Gastroesophageal sphincter (tissue), 4 donors: ENCODE data around the gene HES4. TPM values are rescaled to one million over a fixed set of nuclear protein-coding genes. Genes with fewer than 3 reads are reported as not detected.

Experiments used
- ATAC-seq: fragments of 150-250 bp; one replicate; pipeline ENCODE4 v1.9.1; 2016; ENCODE audit warnings: mild to moderate bottlenecking, moderate library complexity
- H3K27ac ChIP-seq, 4 donors: fragments of 200-600 bp; sonication (generic) in 3 of 4; 1 replicate in 3 of 4; 2 replicates in 1 of 4; pipeline ENCODE4 v1.5.1; 2016 to 2019
- H3K27me3 ChIP-seq: fragments of 200-600 bp; sonication (generic); one replicate; pipeline ENCODE4 v1.5.1; 2019
- H3K36me3 ChIP-seq, 2 donors: fragments of 200-600 bp; sonication (generic); one replicate each; pipeline ENCODE4 v1.5.1; 2019; ENCODE audit warnings: control low read depth in 1 of 2
- H3K4me1 ChIP-seq, 3 donors: fragments of 200-600 bp; sonication (generic); 1 replicate in 2 of 3; 2 replicates in 1 of 3; pipeline ENCODE4 v1.5.1; 2016 to 2019; ENCODE audit warnings: control low read depth in 2 of 3
- H3K4me3 ChIP-seq, 2 donors: fragments of 200-600 bp; sonication (generic); one replicate each; pipeline ENCODE4 v1.5.1; 2019; ENCODE audit warnings: mild to moderate bottlenecking in 1 of 2, moderate library complexity in 1 of 2
- H3K9me3 ChIP-seq, 3 donors: fragments of 200-600 bp; sonication (generic); one replicate each; pipeline ENCODE4 v1.5.1; 2017 to 2019; ENCODE audit warnings: control low read depth in 2 of 3
- EP300 ChIP-seq: sonication (generic); formaldehyde crosslinking; IDR thresholded peaks from one replicate; pipeline ENCODE4 v1.6.1; 2017; ENCODE audit warnings: antibody characterized with exemption, mild to moderate bottlenecking
- POLR2A ChIP-seq, 2 donors: fragments of 450-650 bp; IDR thresholded peaks; one replicate each; pipeline ENCODE4 v1.6.1; 2017; ENCODE audit warnings: antibody characterized with exemption in 2 of 2, mild to moderate bottlenecking in 2 of 2, moderate library complexity in 1 of 2
- POLR2AphosphoS5 ChIP-seq: sonication (generic); formaldehyde crosslinking; IDR thresholded peaks from one replicate; pipeline ENCODE4 v1.6.1; 2017; ENCODE audit warnings: antibody characterized with exemption
- WGBS, 2 donors: methylation state at CpG; one replicate each; pipeline ENCODE4 v1.1.5; 2018; ENCODE audit warnings: low coverage in 1 of 2; 5-methylcytosine and 5-hydroxymethylcytosine counted together
- total RNA-seq, 4 donors: library from RNA; depleted of rRNA; stranded (reverse); fragments of >200 nt; gene quantifications; one replicate each; pipeline ENCODE4 v1.1.0, GENCODE V29; 2016
- TF ChIP-seq, protein P1 (sequence below), 4 experiments: fragments of 200-600 bp in 2 of 4; fragments of 450-650 bp in 2 of 4; sonication (generic) in 1 of 4; IDR thresholded peaks; one replicate each; pipeline ENCODE4 v1.5.1; 2017 to 2019; ENCODE audit warnings: antibody characterized with exemption in 4 of 4, mild to moderate bottlenecking in 2 of 4, moderate library complexity in 2 of 4

The HES4 gene
- total RNA-seq, 4 donors from 2014 or later = 33.6 to 77.6 (median 48.4) TPM

DNA sequence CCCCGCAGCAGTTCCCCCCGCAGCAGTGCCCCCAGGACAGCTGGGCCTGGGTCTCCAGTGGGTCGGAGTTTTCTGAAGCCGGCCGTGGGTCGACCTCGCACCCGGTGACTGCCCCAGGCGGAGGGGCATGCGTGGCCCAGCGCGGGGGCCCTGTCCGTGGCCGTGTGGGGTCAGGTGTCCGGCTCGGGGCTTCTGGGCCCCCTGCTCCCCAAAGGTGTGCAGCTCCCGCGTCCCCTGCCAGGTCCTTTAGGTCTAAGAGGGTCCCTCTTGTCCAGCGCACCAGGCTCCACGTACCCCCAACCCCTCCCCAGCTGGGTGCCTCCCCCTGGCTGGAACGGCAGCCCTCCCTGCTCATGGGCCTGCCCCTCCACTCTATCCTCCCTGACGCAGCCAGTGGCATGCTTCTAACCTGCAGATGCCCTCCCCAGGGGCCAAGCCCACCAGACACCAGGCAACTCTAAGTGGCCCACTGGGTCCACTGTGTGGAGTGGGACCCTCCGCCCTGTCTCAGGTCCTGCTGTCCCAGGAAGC is 5.9 kb upstream of the HES4 start:
- Histone ChIP-seq H3K27me3 (peaks cover 15% of the 10 kb centered on the region), H3K4me3 (no peak overlapping the region), H3K36me3 (peaks cover 0 to 3% of the 10 kb centered on the region in 2 donors), H3K9me3 (no peaks in the 10 kb centered on the region), H3K27ac (no peak overlapping the region), H3K4me1 (peaks cover 0 to 34% (median 13%) of the 10 kb centered on the region in 3 donors)
- no peak for ATAC-seq
- no CpG with 5 or more reads among the region's 23 CpGs for WGBS, 2 donors
- TF ChIP-seq, protein P1, sequence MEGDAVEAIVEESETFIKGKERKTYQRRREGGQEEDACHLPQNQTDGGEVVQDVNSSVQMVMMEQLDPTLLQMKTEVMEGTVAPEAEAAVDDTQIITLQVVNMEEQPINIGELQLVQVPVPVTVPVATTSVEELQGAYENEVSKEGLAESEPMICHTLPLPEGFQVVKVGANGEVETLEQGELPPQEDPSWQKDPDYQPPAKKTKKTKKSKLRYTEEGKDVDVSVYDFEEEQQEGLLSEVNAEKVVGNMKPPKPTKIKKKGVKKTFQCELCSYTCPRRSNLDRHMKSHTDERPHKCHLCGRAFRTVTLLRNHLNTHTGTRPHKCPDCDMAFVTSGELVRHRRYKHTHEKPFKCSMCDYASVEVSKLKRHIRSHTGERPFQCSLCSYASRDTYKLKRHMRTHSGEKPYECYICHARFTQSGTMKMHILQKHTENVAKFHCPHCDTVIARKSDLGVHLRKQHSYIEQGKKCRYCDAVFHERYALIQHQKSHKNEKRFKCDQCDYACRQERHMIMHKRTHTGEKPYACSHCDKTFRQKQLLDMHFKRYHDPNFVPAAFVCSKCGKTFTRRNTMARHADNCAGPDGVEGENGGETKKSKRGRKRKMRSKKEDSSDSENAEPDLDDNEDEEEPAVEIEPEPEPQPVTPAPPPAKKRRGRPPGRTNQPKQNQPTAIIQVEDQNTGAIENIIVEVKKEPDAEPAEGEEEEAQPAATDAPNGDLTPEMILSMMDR (IDR thresholded peaks at IDR 0.05) = no peak
- TF ChIP-seq POLR2AphosphoS5 (no peak), POLR2A (IDR thresholded peaks at IDR 0.05) (no peak), EP300 (no peak)

DNA sequence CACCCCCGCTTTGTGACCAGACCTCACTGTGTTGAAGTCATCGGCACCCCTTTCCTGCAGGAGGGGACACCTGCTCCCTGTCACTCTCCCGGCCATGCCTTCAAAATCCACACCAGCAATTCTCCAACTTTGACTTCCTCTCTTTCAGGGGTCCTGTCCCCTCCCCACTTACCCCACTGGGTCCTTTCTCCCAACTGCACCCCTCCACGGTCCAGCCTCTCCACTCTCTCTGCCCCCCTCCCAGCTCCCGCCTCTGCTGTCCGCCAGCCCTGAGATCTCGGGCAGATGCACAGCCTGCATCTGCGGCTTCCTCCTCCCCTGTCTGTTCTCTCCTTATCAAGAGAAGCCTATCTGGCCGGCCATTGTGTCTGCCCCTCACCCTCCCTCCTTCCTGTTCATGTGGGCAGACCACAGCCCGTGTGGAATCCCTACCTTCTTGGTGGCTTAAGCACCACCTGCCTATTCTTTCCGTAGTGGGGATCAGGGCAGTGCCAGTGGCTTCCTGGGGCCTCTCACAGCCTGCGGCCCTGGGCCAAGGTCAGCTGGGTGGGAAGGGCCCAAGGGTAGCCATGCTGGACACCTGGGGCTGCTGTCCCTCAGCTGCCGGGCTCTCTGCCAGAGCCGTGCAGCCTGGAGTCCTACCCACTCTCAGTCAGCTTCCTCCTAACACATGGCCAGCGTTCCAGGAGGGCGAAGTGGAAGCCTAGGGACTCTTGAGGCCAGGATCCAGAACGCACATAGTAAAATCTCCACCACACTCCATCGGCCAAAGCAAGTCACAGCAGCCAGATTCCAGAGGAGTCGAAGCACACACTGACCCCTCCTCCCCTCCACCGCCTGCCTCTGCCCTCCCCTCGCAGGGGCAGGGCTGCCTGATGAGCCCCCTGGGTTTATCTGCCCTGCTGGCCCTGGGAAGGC is 5.1 kb upstream of the HES4 start:
- WGBS, 2 donors = 25 to 68% methylated on average over 4 to 15 of the region's 21 CpGs
- Histone ChIP-seq H3K27ac (no peak overlapping the region), H3K27me3 (peaks cover 19% of the 10 kb centered on the region), H3K36me3 (peaks cover 0 to 3% of the 10 kb centered on the region in 2 donors), H3K4me3 (no peak overlapping the region), H3K4me1 (peaks cover 0 to 42% (median 13%) of the 10 kb centered on the region in 3 donors), H3K9me3 (no peaks in the 10 kb centered on the region)
- no peak for TF ChIP-seq EP300
- TF ChIP-seq, protein P1 (IDR thresholded peaks at IDR 0.05) = no peak
- no peak for TF ChIP-seq POLR2A (IDR thresholded peaks at IDR 0.05)
- no peak for TF ChIP-seq POLR2AphosphoS5
- no peak for ATAC-seq

DNA sequence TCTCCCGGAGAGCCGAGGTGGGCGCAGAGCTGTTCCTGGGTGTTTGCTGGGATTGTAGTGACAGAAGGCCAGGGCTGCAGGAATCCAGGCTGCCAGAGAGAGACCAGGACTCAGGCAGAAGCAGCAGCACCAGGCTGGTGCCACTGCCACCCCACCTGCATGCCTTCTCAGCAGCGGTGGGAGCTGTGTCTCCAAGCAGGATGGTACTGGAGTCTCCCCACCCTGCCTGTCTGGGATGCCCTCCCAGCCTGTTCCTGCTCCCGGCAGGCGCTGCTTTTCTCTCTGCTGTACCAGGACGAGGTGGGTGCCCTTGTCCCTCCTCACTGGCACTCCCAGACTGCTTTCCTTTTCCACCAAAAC is 4.5 kb upstream of the HES4 start:
- Histone ChIP-seq H3K4me1 (peaks cover 0 to 49% (median 13%) of the 10 kb centered on the region in 3 donors), H3K4me3 (no peak overlapping the region), H3K36me3 (peaks cover 0 to 3% of the 10 kb centered on the region in 2 donors), H3K27me3 (peaks cover 25% of the 10 kb centered on the region), H3K9me3 (no peaks in the 10 kb centered on the region), H3K27ac (no peak overlapping the region)
- TF ChIP-seq POLR2A (IDR thresholded peaks at IDR 0.05) (no peak), POLR2AphosphoS5 (no peak), EP300 (no peak)
- TF ChIP-seq, protein P1 (IDR thresholded peaks at IDR 0.05) = no peak
- no peak for ATAC-seq
- 0% methylated on average over 1 of the region's 7 CpGs; no CpG with 5 or more reads in 1 of the 2 donors for WGBS, 2 donors

DNA sequence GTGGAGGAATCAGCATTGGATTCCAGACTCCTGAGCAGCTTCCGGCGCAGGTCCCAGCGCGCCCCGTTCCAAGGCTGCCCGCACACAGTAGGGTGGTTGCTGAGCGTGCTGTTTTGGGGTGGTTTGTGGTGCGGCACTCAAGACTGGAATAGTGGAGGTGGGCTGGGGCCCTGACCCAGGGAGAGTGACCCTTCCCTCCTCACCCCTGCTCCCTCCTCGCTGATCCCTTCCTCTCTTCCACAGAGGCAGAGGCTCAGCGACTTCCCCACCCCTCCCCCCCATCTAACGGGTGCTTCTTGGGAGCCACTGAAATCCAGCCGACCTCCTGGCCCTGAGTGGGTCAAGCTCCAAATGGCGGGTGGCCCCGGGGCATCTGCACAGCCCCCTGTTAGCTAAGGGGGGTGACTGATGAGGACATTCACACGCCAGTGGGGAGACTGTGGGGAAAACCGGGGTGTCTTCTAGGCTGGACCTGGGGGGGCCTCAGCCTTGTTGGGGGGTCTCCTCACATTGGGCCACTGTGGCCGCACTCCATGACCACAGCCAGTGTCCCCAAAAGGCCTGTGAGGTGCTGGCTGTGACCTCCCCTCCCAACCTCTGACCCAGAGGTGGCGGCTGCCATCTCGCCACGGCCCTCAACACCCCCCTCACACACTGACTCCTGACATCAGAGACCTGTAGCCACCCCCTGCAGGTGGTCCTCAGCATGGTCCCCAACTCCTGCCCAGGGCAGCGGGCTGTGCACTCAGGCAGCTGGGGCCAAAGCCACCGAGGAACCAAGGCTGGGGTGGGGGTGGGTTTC is 3.9 kb upstream of the HES4 start:
- WGBS, 2 donors = 79 to 100% methylated on average over 1 to 2 of the region's 22 CpGs
- peaks cover 0 to 54% (median 13%) of the 10 kb centered on the region in 3 donors for H3K4me1 ChIP-seq
- peaks cover 29% of the 10 kb centered on the region for H3K27me3 ChIP-seq

More for the DNA sequence above, 3.9 kb upstream of the HES4 start:
- H3K27ac ChIP-seq = no peak overlapping the region
- TF ChIP-seq, protein P1 (IDR thresholded peaks at IDR 0.05) = no peak
- no peak for TF ChIP-seq EP300
- no peak for TF ChIP-seq POLR2A (IDR thresholded peaks at IDR 0.05)
- TF ChIP-seq POLR2AphosphoS5 = no peak
- no peak for ATAC-seq
- no peak overlapping the region for H3K4me3 ChIP-seq
- H3K9me3 ChIP-seq = no peaks in the 10 kb centered on the region
- peaks cover 0 to 3% of the 10 kb centered on the region in 2 donors for H3K36me3 ChIP-seq
